ENCODE measurements around the gene PCDHA1. TPM values are rescaled to one million over a fixed set of nuclear protein-coding genes. Genes with fewer than 3 reads are reported as not detected.
"Not testable (repeated sequence)": the region's sequence is repeated elsewhere in the genome, so short reads cannot be mapped to it uniquely, and the experiment has no call there.

PCDHA1 gene
- total RNA-seq, 3 donors from 2014 or later (not counting 1 experiment from before 2014, with no cell fraction given) = not detected

DNA sequence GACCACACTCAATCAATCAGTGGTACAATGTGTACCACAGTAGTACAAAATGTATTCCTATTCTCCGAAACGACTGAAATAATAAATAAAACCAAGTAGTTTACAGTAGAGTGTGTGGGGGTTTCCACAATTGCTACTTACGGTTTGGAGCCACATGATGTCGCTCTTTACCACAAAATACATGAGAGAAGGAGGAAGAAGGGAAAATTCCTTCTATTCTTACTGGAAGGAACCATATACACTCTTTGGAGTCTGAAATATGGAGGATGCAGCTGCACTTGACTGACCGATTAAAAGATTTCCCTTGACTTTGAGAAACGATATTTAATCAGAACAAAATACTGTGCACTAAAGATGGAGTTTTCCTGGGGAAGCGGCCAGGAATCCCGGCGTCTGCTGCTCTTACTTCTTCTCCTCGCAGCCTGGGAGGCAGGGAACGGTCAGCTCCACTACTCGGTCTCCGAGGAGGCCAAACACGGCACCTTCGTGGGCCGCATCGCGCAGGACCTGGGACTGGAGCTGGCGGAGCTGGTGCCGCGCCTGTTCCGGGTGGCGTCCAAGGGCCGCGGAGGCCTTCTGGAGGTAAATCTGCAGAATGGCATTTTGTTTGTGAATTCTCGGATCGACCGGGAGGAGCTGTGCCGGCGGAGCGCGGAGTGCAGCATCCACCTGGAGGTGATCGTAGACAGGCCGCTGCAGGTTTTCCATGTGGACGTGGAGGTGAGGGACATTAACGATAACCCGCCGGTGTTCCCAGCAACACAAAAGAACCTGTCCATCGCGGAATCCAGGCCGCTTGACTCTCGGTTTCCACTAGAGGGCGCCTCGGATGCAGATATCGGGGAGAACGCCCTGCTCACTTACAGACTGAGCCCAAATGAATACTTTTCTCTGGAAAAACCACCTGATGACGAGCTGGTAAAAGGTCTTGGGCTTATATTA lies 21.2 kb downstream of the PCDHA1 start, which contains the start of gene PCDHA4:
TSS of gene PCDHA4 (plus strand) at position 235 of the 942 bp plus-strand sequence.
- Mint-ChIP-seq H3K27me3 (ENCODE audit: low read depth in 2 of 2) (peaks cover 6 to 7% of the 10 kb centered on the region in 2 donors), H3K4me1 (no peaks in the 10 kb centered on the region), H3K9me3 (peaks cover 4 to 6% of the 10 kb centered on the region in 2 donors), H3K27ac (no peak within 1 kb of the TSS), H3K4me3 (no peak within 1 kb of the TSS), H3K36me3 (peaks cover 5% of the 10 kb centered on the region)
- Histone ChIP-seq H3K27me3 (ENCODE audit: control insufficient read depth, insufficient read depth, low read length) (no peaks in the 10 kb centered on the region), H3K36me3 (ENCODE audit: control insufficient read depth, insufficient read depth, low read length) (no peaks in the 10 kb centered on the region), H3K4me3 (ENCODE audit: low read length) (no peak within 1 kb of the TSS), H3K27ac (ENCODE audit: low read length) (no peak within 1 kb of the TSS), H3K4me1 (ENCODE audit: control insufficient read depth, insufficient read depth, low read length) (no peaks in the 10 kb centered on the region), H3K9me3 (ENCODE audit: control insufficient read depth, insufficient read depth, low read length) (peaks cover 20% of the 10 kb centered on the region)
- intact Hi-C loops (cut with micrococcal nuclease) = no loop called here
- TF ChIP-seq, protein P1, sequence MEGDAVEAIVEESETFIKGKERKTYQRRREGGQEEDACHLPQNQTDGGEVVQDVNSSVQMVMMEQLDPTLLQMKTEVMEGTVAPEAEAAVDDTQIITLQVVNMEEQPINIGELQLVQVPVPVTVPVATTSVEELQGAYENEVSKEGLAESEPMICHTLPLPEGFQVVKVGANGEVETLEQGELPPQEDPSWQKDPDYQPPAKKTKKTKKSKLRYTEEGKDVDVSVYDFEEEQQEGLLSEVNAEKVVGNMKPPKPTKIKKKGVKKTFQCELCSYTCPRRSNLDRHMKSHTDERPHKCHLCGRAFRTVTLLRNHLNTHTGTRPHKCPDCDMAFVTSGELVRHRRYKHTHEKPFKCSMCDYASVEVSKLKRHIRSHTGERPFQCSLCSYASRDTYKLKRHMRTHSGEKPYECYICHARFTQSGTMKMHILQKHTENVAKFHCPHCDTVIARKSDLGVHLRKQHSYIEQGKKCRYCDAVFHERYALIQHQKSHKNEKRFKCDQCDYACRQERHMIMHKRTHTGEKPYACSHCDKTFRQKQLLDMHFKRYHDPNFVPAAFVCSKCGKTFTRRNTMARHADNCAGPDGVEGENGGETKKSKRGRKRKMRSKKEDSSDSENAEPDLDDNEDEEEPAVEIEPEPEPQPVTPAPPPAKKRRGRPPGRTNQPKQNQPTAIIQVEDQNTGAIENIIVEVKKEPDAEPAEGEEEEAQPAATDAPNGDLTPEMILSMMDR (IDR thresholded peaks at IDR 0.05) = no peak
- peak in 1 of 2 donors; percentile 7 for DNase-seq
- WGBS (ENCODE audit: insufficient coverage) = 36% methylated on average over 44 of the region's 47 CpGs
- ATAC-seq = no peak

DNA sequence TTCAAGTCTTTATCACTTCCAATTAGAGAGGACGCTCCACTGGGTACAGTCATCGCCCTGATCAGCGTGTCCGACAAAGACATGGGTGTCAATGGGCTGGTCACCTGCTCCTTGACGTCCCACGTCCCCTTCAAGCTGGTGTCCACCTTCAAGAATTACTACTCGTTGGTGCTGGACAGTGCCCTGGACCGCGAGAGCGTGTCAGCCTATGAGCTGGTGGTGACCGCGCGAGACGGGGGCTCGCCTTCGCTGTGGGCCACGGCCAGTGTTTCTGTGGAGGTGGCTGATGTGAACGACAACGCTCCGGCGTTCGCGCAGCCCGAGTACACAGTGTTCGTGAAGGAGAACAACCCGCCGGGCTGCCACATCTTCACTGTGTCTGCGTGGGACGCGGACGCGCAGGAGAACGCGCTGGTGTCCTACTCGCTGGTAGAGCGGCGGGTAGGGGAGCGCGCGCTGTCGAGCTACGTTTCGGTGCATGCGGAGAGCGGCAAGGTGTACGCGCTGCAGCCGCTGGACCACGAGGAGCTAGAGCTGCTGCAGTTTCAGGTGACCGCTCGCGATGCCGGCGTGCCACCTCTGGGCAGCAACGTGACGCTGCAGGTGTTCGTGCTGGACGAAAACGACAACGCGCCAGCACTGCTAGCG lies 22.4 kb downstream of the PCDHA1 start:
- H3K27ac ChIP-seq (ENCODE audit: low read length); H3K27me3 Mint-ChIP-seq (ENCODE audit: low read depth in 2 of 2); DNase-seq; ATAC-seq; H3K4me3 ChIP-seq (ENCODE audit: low read length); H3K9me3 Mint-ChIP-seq; H3K27me3 ChIP-seq (ENCODE audit: control insufficient read depth, insufficient read depth, low read length); intact Hi-C loops (cut with micrococcal nuclease); H3K36me3 ChIP-seq (ENCODE audit: control insufficient read depth, insufficient read depth, low read length); H3K4me3 Mint-ChIP-seq; H3K4me1 Mint-ChIP-seq; H3K4me1 ChIP-seq (ENCODE audit: control insufficient read depth, insufficient read depth, low read length); H3K27ac Mint-ChIP-seq: not testable (repeated sequence)
- H3K9me3 ChIP-seq (ENCODE audit: control insufficient read depth, insufficient read depth, low read length) = peaks cover 10% of the 10 kb centered on the region
- 67% methylated on average over 62 of the region's 62 CpGs for WGBS (ENCODE audit: insufficient coverage)
- H3K36me3 Mint-ChIP-seq = peaks cover 12% of the 10 kb centered on the region

- Histone ChIP-seq H3K27me3 (ENCODE audit: control insufficient read depth, insufficient read depth, low read length) (no peaks in the 10 kb centered on the region), H3K9me3 (ENCODE audit: control insufficient read depth, insufficient read depth, low read length) (peaks cover 10% of the 10 kb centered on the region), H3K4me3 (ENCODE audit: low read length) (no peak overlapping the region), H3K36me3 (ENCODE audit: control insufficient read depth, insufficient read depth, low read length) (no peaks in the 10 kb centered on the region), H3K4me1 (ENCODE audit: control insufficient read depth, insufficient read depth, low read length) (no peaks in the 10 kb centered on the region), H3K27ac (ENCODE audit: low read length) (no peak overlapping the region)
- Mint-ChIP-seq H3K27me3 (ENCODE audit: low read depth in 2 of 2) (peaks cover 5 to 6% of the 10 kb centered on the region in 2 donors), H3K4me1 (no peaks in the 10 kb centered on the region), H3K4me3 (no peak overlapping the region), H3K27ac (no peak overlapping the region), H3K9me3 (peaks cover 6 to 7% of the 10 kb centered on the region in 2 donors), H3K36me3 (peaks cover 12% of the 10 kb centered on the region)
- intact Hi-C loops (cut with micrococcal nuclease) = no loop called here
- no peak for ATAC-seq
- WGBS (ENCODE audit: insufficient coverage) = 71% methylated on average over 43 of the region's 43 CpGs
- TF ChIP-seq, protein P1 (IDR thresholded peaks at IDR 0.05) = no peak
- no peak for DNase-seq
Measured at GRCh38 chr5:140808889-140809291, 22.9 kb downstream of the PCDHA1 start.
